Measurements from ENCODE around the gene NOL9.

GRCh38 chr1:6502000-6502891 lies 52.1 kb downstream of the NOL9 start:
- TF ChIP-seq CTCF (IDR thresholded peaks at IDR 0.05; ENCODE audit: low read depth, low read length) (no peak), EZH2phosphoT487 (IDR thresholded peaks at IDR 0.05; ENCODE audit: low read depth) (no peak)
